ENCODE results near the gene VEPH1. TPM values are rescaled to one million over a fixed set of nuclear protein-coding genes. Genes with fewer than 3 reads are reported as not detected.

Gene VEPH1
- polyA plus RNA-seq, 1 of the 3 experiments (the other 2 are of a cell fraction): 6.0 TPM

GRCh38 chr3:157248590-157249422 lies 254.4 kb downstream of the VEPH1 start (continued):
- no peak for TF ChIP-seq RCOR1 (IDR thresholded peaks at IDR 0.05; ENCODE audit: low read length)
- TF ChIP-seq MEF2A (IDR thresholded peaks at IDR 0.05; ENCODE audit: borderline replicate concordance, low read depth): peak; percentile 99
- TF ChIP-seq ELF1 (IDR thresholded peaks at IDR 0.05): no peak
- no peak for TF ChIP-seq RAD21 (IDR thresholded peaks at IDR 0.05; ENCODE audit: low read length)
- peak; percentile 43; the same call in 1 of the 2 replicates for TF ChIP-seq MAX (IDR thresholded peaks at IDR 0.05; ENCODE audit: low read depth)
- peak; percentile 84 for TF ChIP-seq JUND (IDR thresholded peaks at IDR 0.05)
- no peak for TF ChIP-seq NRF1 (IDR thresholded peaks at IDR 0.05; ENCODE audit: low read depth, low read length)
- TF ChIP-seq TEAD4 (IDR thresholded peaks at IDR 0.05; ENCODE audit: borderline replicate concordance, insufficient read depth): no peak
- TF ChIP-seq SMC3 (IDR thresholded peaks at IDR 0.05; ENCODE audit: low read depth, low read length): no peak
- no peak for TF ChIP-seq GABPA (IDR thresholded peaks at IDR 0.05; ENCODE audit: low read depth)
- no peak for TF ChIP-seq GATA2 (CRISPR knock-in tag; IDR thresholded peaks at IDR 0.05)
- peak; percentile 70 for TF ChIP-seq TCF12 (IDR thresholded peaks at IDR 0.05)
- TF ChIP-seq REST (IDR thresholded peaks at IDR 0.05; ENCODE audit: low read depth, low read length): no peak
- no peak for TF ChIP-seq RFX5 (IDR thresholded peaks at IDR 0.05; ENCODE audit: low read length)
- peak; percentile 49 to 78; a peak in 3 of 4 replicates for TF ChIP-seq EP300 (IDR thresholded peaks at IDR 0.05; ENCODE audit: borderline replicate concordance in 1 of 2, low read depth in 1 of 2, low read length in 1 of 2)
- TF ChIP-seq TAF1 (IDR thresholded peaks at IDR 0.05; ENCODE audit: borderline replicate concordance, low read depth, low read length): peak; percentile 19; the same call in 1 of the 2 replicates
- no peak for TF ChIP-seq FOXJ3 (CRISPR knock-in tag; IDR thresholded peaks at IDR 0.05)
- no peak for TF ChIP-seq EZH2phosphoT487 (IDR thresholded peaks at IDR 0.05; ENCODE audit: borderline replicate concordance, low read depth)
- TF ChIP-seq USF1 (IDR thresholded peaks at IDR 0.05; ENCODE audit: borderline replicate concordance, low read depth): 0 out of 2 replicates have a peak, but pooled peaks have one; percentile 17
- TF ChIP-seq ZBTB33 (IDR thresholded peaks at IDR 0.05; ENCODE audit: borderline replicate concordance, low read depth): no peak
- no peak for TF ChIP-seq CTCF (IDR thresholded peaks at IDR 0.05)

All from SK-N-SH (cell line).